Smooth muscle cell (in vitro differentiated cells): ENCODE results near the gene CFAP61. TPM values are rescaled to one million over a fixed set of nuclear protein-coding genes. Genes with fewer than 3 reads are reported as not detected.

Source experiments
- DNase-seq: peaks from one replicate; lab custom pipeline; 2025; ENCODE audit not compliant: unreplicated experiment; lab: John Stamatoyannopoulos, UW
- H2AFZ ChIP-seq: fragments of 200-600 bp; sonication (generic); 2 replicates; pipeline ENCODE4 v1.6.0; 2016; ENCODE audit warnings: antibody characterized with exemption, low read depth, mild to moderate bottlenecking
- H3F3A ChIP-seq: fragments of 200-600 bp; sonication (generic); 2 replicates; pipeline ENCODE4 v1.6.0; 2017; ENCODE audit warnings: antibody characterized with exemption, low read depth
- H3K27ac ChIP-seq: fragments of 200-600 bp; sonication (generic); 2 replicates; pipeline ENCODE4 v1.5.1; 2016; ENCODE audit warnings: low read depth, mild to moderate bottlenecking
- H3K27me3 ChIP-seq: fragments of 200-600 bp; sonication (generic); 2 replicates; pipeline ENCODE4 v1.6.1; 2016; ENCODE audit warnings: low read depth, mild to moderate bottlenecking
- H3K36me3 ChIP-seq: fragments of 200-600 bp; sonication (generic); 2 replicates; pipeline ENCODE4 v1.5.1; 2016; ENCODE audit warnings: low read depth
- H3K4me1 ChIP-seq: fragments of 200-600 bp; sonication (generic); 2 replicates; pipeline ENCODE4 v1.5.1; 2016; ENCODE audit warnings: low read depth
- H3K4me2 ChIP-seq: fragments of 200-600 bp; sonication (generic); 2 replicates; pipeline ENCODE4 v1.6.0; 2016; ENCODE audit warnings: mild to moderate bottlenecking
- H3K4me3 ChIP-seq: fragments of 200-600 bp; sonication (generic); 2 replicates; pipeline ENCODE4 v1.5.1; 2016; ENCODE audit warnings: mild to moderate bottlenecking
- H3K79me2 ChIP-seq: fragments of 200-600 bp; sonication (generic); 2 replicates; pipeline ENCODE4 v1.6.0; 2016; ENCODE audit warnings: low read depth, mild to moderate bottlenecking
- H3K9ac ChIP-seq: fragments of 200-600 bp; sonication (generic); 2 replicates; pipeline ENCODE4 v1.6.0; 2016; ENCODE audit warnings: low read depth
- H3K9me3 ChIP-seq: fragments of 200-600 bp; sonication (generic); replicated peaks from 2 replicates; pipeline ENCODE4 v1.5.1; 2016; ENCODE audit warnings: low read depth
- H4K20me1 ChIP-seq: fragments of 200-600 bp; sonication (generic); 2 replicates; pipeline ENCODE4 v1.6.0; 2016; ENCODE audit warnings: low read depth
- CTCF ChIP-seq: fragments of 200-600 bp; sonication (generic); IDR thresholded peaks from 2 replicates; pipeline ENCODE4 v1.5.1; 2017; ENCODE audit warnings: borderline replicate concordance, mild to moderate bottlenecking, antibody characterized with exemption; ENCODE audit not compliant: insufficient read depth, poor library complexity, severe bottlenecking
- WGBS: methylation state at CpG from one replicate; pipeline ENCODE4 v1.1.7; 2016; ENCODE audit warnings: low lambda C conversion rate; 5-methylcytosine and 5-hydroxymethylcytosine counted together
- polyA plus RNA-seq: library from polyadenylated mRNA; unstranded; fragments of >200 nt; fragmentation: Nextera tagmentation; extraction: Ambion mirVana; gene quantifications from 2 replicates; pipeline ENCODE4 v1.2.1, GENCODE V29; 2016
- total RNA-seq: library from RNA; depleted of rRNA; stranded (reverse); fragments of >200 nt; gene quantifications from 2 replicates; pipeline ENCODE4 v1.2.3, GENCODE V29; 2014

Gene CFAP61
- total and polyA plus RNA-seq, 2 experiments from 2014 or later, result not detected

GRCh38 chr20:20334489-20334888, 282.2 kb downstream of the CFAP61 start:
- no peaks in the 10 kb centered on the region for H3K79me2 ChIP-seq
- peaks cover 4% of the 10 kb centered on the region for H3K27me3 ChIP-seq
- no peak overlapping the region for H3K9ac ChIP-seq
- no peak overlapping the region for H2AFZ ChIP-seq
- H3K4me3 ChIP-seq, result no peak overlapping the region
- H3K36me3 ChIP-seq, result no peaks in the 10 kb centered on the region
- 84% methylated on average over 5 of the region's 5 CpGs for WGBS
- no peaks in the 10 kb centered on the region for H3K4me1 ChIP-seq
- H4K20me1 ChIP-seq, result no peaks in the 10 kb centered on the region
- TF ChIP-seq CTCF, result no peak
- no peaks in the 10 kb centered on the region for H3F3A ChIP-seq
- H3K27ac ChIP-seq, result no peak overlapping the region
- no peak for DNase-seq
- H3K9me3 ChIP-seq, result no peaks in the 10 kb centered on the region
- H3K4me2 ChIP-seq, result no peak overlapping the region

- TF ChIP-seq CTCF, result no peak
Measured at GRCh38 chr20:20338133-20338730, 285.9 kb downstream of the CFAP61 start.

GRCh38 chr20:20340443-20340842, 288.1 kb downstream of the CFAP61 start:
- TF ChIP-seq CTCF, result no peak
- H3F3A ChIP-seq, result no peaks in the 10 kb centered on the region
- no peak overlapping the region for H3K9ac ChIP-seq
- H3K4me1 ChIP-seq, result no peaks in the 10 kb centered on the region
- 92% methylated on average over 16 of the region's 16 CpGs for WGBS
- no peaks in the 10 kb centered on the region for H3K9me3 ChIP-seq
- H2AFZ ChIP-seq, result no peak overlapping the region
- no peaks in the 10 kb centered on the region for H3K79me2 ChIP-seq
- H4K20me1 ChIP-seq, result no peaks in the 10 kb centered on the region
- H3K27me3 ChIP-seq, result no peaks in the 10 kb centered on the region
- no peak for DNase-seq
- no peak overlapping the region for H3K27ac ChIP-seq
- no peak overlapping the region for H3K4me3 ChIP-seq
- no peak overlapping the region for H3K4me2 ChIP-seq
- H3K36me3 ChIP-seq, result no peaks in the 10 kb centered on the region

More at GRCh38 chr20:20338133-20338730, 285.9 kb downstream of the CFAP61 start:
- Histone ChIP-seq H3K9ac (no peak overlapping the region), H3K79me2 (no peaks in the 10 kb centered on the region), H3F3A (no peaks in the 10 kb centered on the region), H4K20me1 (no peaks in the 10 kb centered on the region), H3K9me3 (no peaks in the 10 kb centered on the region), H3K27ac (no peak overlapping the region), H2AFZ (no peak overlapping the region), H3K4me2 (no peak overlapping the region), H3K27me3 (no peaks in the 10 kb centered on the region), H3K4me1 (no peaks in the 10 kb centered on the region), H3K36me3 (no peaks in the 10 kb centered on the region), H3K4me3 (no peak overlapping the region)
- DNase-seq, result no peak
- WGBS, result 92% methylated on average over 14 of the region's 14 CpGs

- Histone ChIP-seq H3K27ac (no peak overlapping the region), H3K4me1 (no peaks in the 10 kb centered on the region), H3K4me2 (no peak overlapping the region), H3K79me2 (no peaks in the 10 kb centered on the region), H3K36me3 (no peaks in the 10 kb centered on the region), H3K27me3 (no peaks in the 10 kb centered on the region), H3K4me3 (no peak overlapping the region), H2AFZ (no peak overlapping the region), H4K20me1 (no peaks in the 10 kb centered on the region), H3K9me3 (no peaks in the 10 kb centered on the region), H3F3A (no peaks in the 10 kb centered on the region), H3K9ac (no peak overlapping the region)
- DNase-seq, result no peak
- no peak for TF ChIP-seq CTCF
- WGBS, result 73% methylated on average over 4 of the region's 4 CpGs
Measured at GRCh38 chr20:20341371-20341770, 289.0 kb downstream of the CFAP61 start.
